ENCODE measurements around the gene PCDH7. TPM values are rescaled to one million over a fixed set of nuclear protein-coding genes. Genes with fewer than 3 reads are reported as not detected.

PCDH7 gene
- polyA plus RNA-seq, 1 donor from 2014 or later, result 12.6 TPM

DNA sequence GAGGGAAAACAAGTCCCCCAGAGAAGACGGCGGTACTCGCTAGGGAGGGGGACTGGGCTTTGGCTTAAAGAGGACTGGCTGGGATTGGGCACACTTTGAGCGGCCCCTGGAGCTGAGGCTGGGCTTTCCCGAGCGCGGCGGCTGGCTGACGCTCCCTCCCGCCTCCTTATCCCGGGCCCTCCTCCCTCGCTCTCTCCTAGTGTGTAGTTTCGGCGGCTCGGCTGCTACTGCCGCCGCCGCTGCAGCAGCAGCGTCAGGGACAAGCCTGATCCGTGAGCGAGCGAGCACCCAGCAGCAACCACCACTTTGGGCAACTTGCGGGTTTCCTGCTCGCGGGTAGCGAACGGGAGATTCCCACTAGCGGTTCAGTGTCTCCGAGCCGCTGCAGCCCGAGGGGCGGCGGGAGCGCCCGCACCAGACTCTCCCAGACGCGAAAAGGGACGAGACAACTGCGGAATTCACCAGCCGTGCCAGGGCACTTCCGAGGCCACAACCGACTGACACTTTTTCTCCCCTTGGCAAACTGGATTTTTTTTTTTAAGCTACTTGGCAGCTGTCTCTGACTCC lies 632 bp upstream of the PCDH7 start:
- TF ChIP-seq SMC3 (conservative IDR thresholded peaks at IDR 0.05; ENCODE audit: poor library complexity) (peak; percentile 55), EP300 (conservative IDR thresholded peaks at IDR 0.05; ENCODE audit: poor library complexity, severe bottlenecking) (no peak), MXI1 (conservative IDR thresholded peaks at IDR 0.05; ENCODE audit: poor library complexity, severe bottlenecking) (no peak), EZH2 (IDR thresholded peaks at IDR 0.05; ENCODE audit: borderline replicate concordance, insufficient read depth, low read length, poor library complexity, severe bottlenecking) (no peak), TAF1 (IDR thresholded peaks at IDR 0.05; ENCODE audit: low read depth) (no peak), POLR2AphosphoS5 (IDR thresholded peaks at IDR 0.05) (peak; percentile 31), RAD21 (conservative IDR thresholded peaks at IDR 0.05) (peak; percentile 56)
- TF ChIP-seq, protein P1, sequence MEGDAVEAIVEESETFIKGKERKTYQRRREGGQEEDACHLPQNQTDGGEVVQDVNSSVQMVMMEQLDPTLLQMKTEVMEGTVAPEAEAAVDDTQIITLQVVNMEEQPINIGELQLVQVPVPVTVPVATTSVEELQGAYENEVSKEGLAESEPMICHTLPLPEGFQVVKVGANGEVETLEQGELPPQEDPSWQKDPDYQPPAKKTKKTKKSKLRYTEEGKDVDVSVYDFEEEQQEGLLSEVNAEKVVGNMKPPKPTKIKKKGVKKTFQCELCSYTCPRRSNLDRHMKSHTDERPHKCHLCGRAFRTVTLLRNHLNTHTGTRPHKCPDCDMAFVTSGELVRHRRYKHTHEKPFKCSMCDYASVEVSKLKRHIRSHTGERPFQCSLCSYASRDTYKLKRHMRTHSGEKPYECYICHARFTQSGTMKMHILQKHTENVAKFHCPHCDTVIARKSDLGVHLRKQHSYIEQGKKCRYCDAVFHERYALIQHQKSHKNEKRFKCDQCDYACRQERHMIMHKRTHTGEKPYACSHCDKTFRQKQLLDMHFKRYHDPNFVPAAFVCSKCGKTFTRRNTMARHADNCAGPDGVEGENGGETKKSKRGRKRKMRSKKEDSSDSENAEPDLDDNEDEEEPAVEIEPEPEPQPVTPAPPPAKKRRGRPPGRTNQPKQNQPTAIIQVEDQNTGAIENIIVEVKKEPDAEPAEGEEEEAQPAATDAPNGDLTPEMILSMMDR (IDR thresholded peaks at IDR 0.05; ENCODE audit: poor library complexity, severe bottlenecking), result no peak
- TF ChIP-seq, protein P2, sequence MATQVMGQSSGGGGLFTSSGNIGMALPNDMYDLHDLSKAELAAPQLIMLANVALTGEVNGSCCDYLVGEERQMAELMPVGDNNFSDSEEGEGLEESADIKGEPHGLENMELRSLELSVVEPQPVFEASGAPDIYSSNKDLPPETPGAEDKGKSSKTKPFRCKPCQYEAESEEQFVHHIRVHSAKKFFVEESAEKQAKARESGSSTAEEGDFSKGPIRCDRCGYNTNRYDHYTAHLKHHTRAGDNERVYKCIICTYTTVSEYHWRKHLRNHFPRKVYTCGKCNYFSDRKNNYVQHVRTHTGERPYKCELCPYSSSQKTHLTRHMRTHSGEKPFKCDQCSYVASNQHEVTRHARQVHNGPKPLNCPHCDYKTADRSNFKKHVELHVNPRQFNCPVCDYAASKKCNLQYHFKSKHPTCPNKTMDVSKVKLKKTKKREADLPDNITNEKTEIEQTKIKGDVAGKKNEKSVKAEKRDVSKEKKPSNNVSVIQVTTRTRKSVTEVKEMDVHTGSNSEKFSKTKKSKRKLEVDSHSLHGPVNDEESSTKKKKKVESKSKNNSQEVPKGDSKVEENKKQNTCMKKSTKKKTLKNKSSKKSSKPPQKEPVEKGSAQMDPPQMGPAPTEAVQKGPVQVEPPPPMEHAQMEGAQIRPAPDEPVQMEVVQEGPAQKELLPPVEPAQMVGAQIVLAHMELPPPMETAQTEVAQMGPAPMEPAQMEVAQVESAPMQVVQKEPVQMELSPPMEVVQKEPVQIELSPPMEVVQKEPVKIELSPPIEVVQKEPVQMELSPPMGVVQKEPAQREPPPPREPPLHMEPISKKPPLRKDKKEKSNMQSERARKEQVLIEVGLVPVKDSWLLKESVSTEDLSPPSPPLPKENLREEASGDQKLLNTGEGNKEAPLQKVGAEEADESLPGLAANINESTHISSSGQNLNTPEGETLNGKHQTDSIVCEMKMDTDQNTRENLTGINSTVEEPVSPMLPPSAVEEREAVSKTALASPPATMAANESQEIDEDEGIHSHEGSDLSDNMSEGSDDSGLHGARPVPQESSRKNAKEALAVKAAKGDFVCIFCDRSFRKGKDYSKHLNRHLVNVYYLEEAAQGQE (IDR thresholded peaks at IDR 0.05; ENCODE audit: borderline replicate concordance), result peak; percentile 51
- Histone ChIP-seq H3K36me3 (ENCODE audit: insufficient read depth, low read length) (no peaks in the 10 kb centered on the region), H3K27me3 (ENCODE audit: insufficient read depth, low read depth, low read length) (no peaks in the 10 kb centered on the region), H2AFZ (ENCODE audit: low read depth, low read length) (peak overlapping the region; percentile 59), H3F3A (ENCODE audit: insufficient read depth, low read length, poor library complexity, severe bottlenecking) (no peaks in the 10 kb centered on the region), H3K4me2 (ENCODE audit: low read length) (peak overlapping the region; percentile 66), H3K79me2 (replicated peaks; ENCODE audit: insufficient read depth, low read length) (peaks cover 23% of the 10 kb centered on the region), H3K9me3 (ENCODE audit: low read length) (no peaks in the 10 kb centered on the region), H3K4me3 (ENCODE audit: low read length) (peak overlapping the region; percentile 96), H3K9me2 (ENCODE audit: insufficient read depth, low read length) (no peaks in the 10 kb centered on the region), H3K9ac (ENCODE audit: low read length) (peak overlapping the region; percentile 80), H4K20me1 (ENCODE audit: insufficient read depth) (no peaks in the 10 kb centered on the region), H3K27ac (ENCODE audit: low read length) (peak overlapping the region; percentile 64)

DNA sequence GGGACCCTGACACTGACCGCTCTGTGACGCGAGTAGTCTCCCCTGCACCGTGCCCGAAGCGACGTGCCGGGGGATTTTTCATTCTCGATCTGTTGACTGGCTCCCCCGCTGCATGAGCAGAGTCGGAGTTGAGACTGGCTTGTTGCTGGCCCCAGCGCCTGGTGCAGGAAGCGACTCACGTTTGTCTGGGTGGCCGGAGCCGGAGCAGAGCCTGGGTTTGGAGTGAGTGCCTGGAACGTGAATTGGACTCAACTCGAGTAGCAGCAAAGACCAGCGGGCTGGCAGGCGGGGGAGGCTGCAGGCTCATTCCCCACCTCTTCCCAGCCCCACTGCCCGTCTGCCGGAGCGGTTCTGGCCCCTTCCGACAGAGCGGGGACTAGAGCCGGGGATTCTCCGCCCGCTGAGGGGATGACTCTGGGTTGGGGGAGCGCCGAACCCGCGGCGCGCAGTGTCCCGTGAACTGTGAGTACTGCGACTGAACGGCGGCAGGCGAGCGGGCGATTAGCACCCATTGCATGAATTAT lies 554 bp downstream of the PCDH7 start:
- Histone ChIP-seq H3K36me3 (ENCODE audit: insufficient read depth, low read length) (no peaks in the 10 kb centered on the region), H3K9ac (ENCODE audit: low read length) (peak overlapping the region; percentile 80), H3K9me2 (ENCODE audit: insufficient read depth, low read length) (no peaks in the 10 kb centered on the region), H4K20me1 (ENCODE audit: insufficient read depth) (no peaks in the 10 kb centered on the region), H3K4me2 (ENCODE audit: low read length) (peak overlapping the region; percentile 60), H3K4me3 (ENCODE audit: low read length) (peak overlapping the region; percentile 96), H3K9me3 (ENCODE audit: low read length) (no peaks in the 10 kb centered on the region), H3F3A (ENCODE audit: insufficient read depth, low read length, poor library complexity, severe bottlenecking) (no peaks in the 10 kb centered on the region), H3K27ac (ENCODE audit: low read length) (peak overlapping the region; percentile 64), H3K27me3 (ENCODE audit: insufficient read depth, low read depth, low read length) (no peaks in the 10 kb centered on the region), H2AFZ (ENCODE audit: low read depth, low read length) (peak overlapping the region; percentile 59), H3K79me2 (replicated peaks; ENCODE audit: insufficient read depth, low read length) (peaks cover 34% of the 10 kb centered on the region)
- TF ChIP-seq, protein P2 (IDR thresholded peaks at IDR 0.05; ENCODE audit: borderline replicate concordance), result peak; percentile 46
- TF ChIP-seq TAF1 (IDR thresholded peaks at IDR 0.05; ENCODE audit: low read depth), result no peak
- peak; percentile 42 for TF ChIP-seq SMC3 (conservative IDR thresholded peaks at IDR 0.05; ENCODE audit: poor library complexity)
- TF ChIP-seq MXI1 (conservative IDR thresholded peaks at IDR 0.05; ENCODE audit: poor library complexity, severe bottlenecking), result no peak
- TF ChIP-seq POLR2AphosphoS5 (IDR thresholded peaks at IDR 0.05), result no peak
- TF ChIP-seq, protein P1 (IDR thresholded peaks at IDR 0.05; ENCODE audit: poor library complexity, severe bottlenecking), result peak; percentile 15
- no peak for TF ChIP-seq EP300 (conservative IDR thresholded peaks at IDR 0.05; ENCODE audit: poor library complexity, severe bottlenecking)
- TF ChIP-seq EZH2 (IDR thresholded peaks at IDR 0.05; ENCODE audit: borderline replicate concordance, insufficient read depth, low read length, poor library complexity, severe bottlenecking), result no peak
- peak; percentile 42 for TF ChIP-seq RAD21 (conservative IDR thresholded peaks at IDR 0.05)
